Measurements from ENCODE around the gene TRMT10C. TPM values are rescaled to one million over a fixed set of nuclear protein-coding genes. Genes with fewer than 3 reads are reported as not detected.
A peak's percentile ranks its signal among the peaks of the same experiment; 100 is the strongest.

The TRMT10C gene
- total RNA-seq = 5.9 TPM

DNA sequence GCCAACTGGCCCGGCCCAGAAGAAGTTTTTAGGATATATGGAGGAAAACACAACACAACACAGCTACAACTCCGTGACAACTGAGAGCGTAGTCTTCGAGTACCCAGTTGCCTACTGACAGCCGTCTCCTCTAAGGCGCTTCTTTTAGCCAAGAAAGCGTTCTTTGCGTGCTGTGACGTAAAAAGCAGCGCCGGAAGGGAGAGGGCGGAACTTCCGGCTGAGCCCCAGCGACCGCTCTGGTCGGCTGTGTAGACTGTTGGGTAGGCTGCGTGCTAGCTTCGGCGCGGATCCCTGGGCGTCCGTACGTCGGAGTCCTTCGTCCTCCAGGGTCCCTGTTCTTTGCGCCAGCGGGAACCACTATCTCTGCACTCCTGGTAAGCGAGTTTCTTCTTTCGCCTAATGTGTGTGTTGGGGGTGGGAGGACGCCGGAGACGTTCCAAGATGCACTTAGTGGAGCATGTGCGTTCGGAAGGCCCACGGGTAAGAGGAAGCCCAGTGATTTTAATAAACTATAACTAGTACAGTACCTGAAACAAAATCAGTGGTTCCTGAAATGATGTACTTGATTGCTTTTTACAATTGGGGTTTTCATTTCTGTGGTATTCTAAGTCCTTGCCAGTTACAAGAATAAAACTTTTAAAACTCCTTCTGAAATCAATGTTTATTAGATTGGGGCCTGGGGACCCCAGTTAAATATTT is at the start of gene TRMT10C:
Gene TRMT10C, plus strand, starts transcription at position 239 of the 699 bp plus-strand sequence. CDS start 2,914 bp downstream, outside the sequence.
- peak within 1 kb of the TSS; percentile 84 to 94 for H3K4me3 ChIP-seq
- intact Hi-C loops (cut with DNase I) = loop anchor here (1.0 to 2.0 kb wide), 2 partner anchors 13 to 49 kb away; partner anchors contain the start of genes PCNP and SENP7
- H3K36me3 ChIP-seq = peaks cover 9 to 22% of the 10 kb centered on the region in 2 donors
- no peaks in the 10 kb centered on the region for H3K9me3 ChIP-seq
- TF ChIP-seq, protein P1, sequence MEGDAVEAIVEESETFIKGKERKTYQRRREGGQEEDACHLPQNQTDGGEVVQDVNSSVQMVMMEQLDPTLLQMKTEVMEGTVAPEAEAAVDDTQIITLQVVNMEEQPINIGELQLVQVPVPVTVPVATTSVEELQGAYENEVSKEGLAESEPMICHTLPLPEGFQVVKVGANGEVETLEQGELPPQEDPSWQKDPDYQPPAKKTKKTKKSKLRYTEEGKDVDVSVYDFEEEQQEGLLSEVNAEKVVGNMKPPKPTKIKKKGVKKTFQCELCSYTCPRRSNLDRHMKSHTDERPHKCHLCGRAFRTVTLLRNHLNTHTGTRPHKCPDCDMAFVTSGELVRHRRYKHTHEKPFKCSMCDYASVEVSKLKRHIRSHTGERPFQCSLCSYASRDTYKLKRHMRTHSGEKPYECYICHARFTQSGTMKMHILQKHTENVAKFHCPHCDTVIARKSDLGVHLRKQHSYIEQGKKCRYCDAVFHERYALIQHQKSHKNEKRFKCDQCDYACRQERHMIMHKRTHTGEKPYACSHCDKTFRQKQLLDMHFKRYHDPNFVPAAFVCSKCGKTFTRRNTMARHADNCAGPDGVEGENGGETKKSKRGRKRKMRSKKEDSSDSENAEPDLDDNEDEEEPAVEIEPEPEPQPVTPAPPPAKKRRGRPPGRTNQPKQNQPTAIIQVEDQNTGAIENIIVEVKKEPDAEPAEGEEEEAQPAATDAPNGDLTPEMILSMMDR (IDR thresholded peaks at IDR 0.05) = no peak
- peak within 1 kb of the TSS; percentile 89 to 92 for H3K27ac ChIP-seq
- DNase-seq (ENCODE audit: low spot score in 2 of 2) = peak; percentile 60 to 95
- peaks cover 0 to 10% of the 10 kb centered on the region in 2 donors for H3K4me1 ChIP-seq
- no peaks in the 10 kb centered on the region for H3K27me3 ChIP-seq

DNA sequence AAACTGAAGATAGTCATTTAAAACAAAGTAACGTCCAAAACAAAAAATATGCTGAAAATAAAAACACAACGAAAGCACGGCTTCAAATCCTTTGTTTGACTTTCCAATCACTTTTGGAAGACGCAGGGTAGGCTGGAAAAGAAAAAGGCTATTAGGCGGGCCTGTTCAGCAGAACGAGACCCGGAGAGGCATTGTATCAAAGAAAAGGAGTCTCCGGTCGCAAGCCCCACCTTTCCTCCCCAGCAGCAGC is 49.3 kb upstream of the TRMT10C start:
- Histone ChIP-seq H3K9me3 (no peaks in the 10 kb centered on the region), H3K4me1 (no peaks in the 10 kb centered on the region), H3K4me3 (peak overlapping the region; percentile 91 to 96), H3K27me3 (no peaks in the 10 kb centered on the region), H3K27ac (peak overlapping the region; percentile 91 to 92), H3K36me3 (no peaks in the 10 kb centered on the region)
- DNase-seq (ENCODE audit: low spot score in 2 of 2) = no peak
- intact Hi-C loops (cut with DNase I) = loop anchor here (2.0 to 5.0 kb wide), 4 partner anchors 48 to 520 kb away; partner anchors contain the start of genes ABI3BP, TRMT10C and ZBTB11
- TF ChIP-seq, protein P1 (IDR thresholded peaks at IDR 0.05) = no peak

DNA sequence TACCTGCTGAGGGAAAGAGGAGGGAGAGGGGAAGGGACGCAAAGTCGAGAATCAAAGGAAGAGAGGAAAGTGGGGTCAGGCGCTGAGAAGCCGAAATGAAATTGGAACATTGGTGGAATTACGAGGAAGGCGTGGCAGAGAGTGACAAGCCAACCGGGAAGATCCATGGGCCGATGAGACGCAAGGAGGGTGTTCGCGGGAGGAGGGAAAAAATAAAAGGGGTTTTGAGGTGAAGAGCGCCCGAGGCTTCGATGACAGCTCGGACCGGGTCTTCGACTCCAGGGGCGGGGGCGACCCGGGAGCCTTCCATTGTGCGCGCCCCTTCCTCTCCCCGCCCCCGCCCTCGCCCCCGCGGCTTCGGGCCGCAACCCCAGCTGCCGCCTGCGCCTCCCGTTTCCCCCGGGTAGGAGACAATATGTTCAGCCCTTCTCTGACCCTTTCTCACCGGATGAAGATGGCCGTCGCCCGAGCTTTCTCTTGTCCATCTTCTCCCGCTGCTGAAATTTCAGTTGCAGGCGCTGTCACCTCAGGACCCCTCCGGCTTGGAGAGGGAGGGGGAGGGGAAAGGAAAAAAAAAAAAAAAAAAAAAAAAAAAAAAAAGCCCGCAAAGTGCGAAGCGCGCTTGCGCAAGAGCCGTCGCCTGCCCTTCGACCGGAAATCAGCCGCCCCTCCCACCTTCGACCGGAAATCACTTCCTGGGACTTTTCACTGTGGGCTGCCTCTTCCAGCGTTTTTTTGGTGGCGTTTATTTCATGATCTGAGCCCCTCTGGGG is 48.8 kb upstream of the TRMT10C start, which contains the start of gene SENP7:
Gene SENP7, minus strand, starts transcription at position 567 of the 773 bp plus-strand sequence. Its CDS starts 82 bp downstream, at position 485.
- Histone ChIP-seq H3K9me3 (no peaks in the 10 kb centered on the region), H3K27ac (peak within 1 kb of the TSS; percentile 91 to 92), H3K4me1 (no peaks in the 10 kb centered on the region), H3K4me3 (peak within 1 kb of the TSS; percentile 91 to 96), H3K27me3 (no peaks in the 10 kb centered on the region), H3K36me3 (no peaks in the 10 kb centered on the region)
- intact Hi-C loops (cut with DNase I) = loop anchor here (2.0 to 5.0 kb wide), 4 partner anchors 48 to 521 kb away; partner anchors contain the start of genes ABI3BP, TRMT10C and ZBTB11
- TF ChIP-seq, protein P1 (IDR thresholded peaks at IDR 0.05) = no peak
- DNase-seq (ENCODE audit: low spot score in 2 of 2) = peak; percentile 16 to 91

DNA sequence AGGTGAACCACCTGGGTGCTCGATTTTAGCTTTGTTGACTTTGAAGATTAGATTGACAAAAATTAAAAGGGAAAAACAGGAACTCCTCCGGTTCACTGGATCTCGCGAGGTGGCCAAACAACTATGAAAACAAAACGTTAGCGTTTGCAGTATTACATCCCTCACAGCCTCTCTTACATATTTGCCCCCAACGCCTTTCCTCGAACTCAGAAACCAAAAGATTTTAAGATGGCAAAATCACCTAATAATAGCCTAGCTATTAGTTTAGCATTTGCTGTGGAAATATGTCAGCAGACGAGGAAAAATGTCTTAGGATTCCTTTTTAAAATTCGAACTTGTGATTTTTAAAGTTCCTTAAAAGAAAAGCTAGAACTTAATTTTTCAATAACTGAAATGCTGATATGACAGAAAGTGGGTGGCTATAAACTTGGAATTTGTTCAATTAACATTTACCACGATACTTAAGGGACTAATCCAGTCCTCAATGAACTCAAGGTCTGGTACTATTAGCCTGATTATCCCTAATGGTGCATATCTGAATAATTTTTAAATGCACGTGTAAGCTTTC is 48.2 kb upstream of the TRMT10C start:
- TF ChIP-seq, protein P1 (IDR thresholded peaks at IDR 0.05) = no peak
- Histone ChIP-seq H3K9me3 (no peaks in the 10 kb centered on the region), H3K4me3 (peak overlapping the region; percentile 91 to 96), H3K36me3 (no peaks in the 10 kb centered on the region), H3K4me1 (no peaks in the 10 kb centered on the region), H3K27ac (peak overlapping the region; percentile 91 to 92), H3K27me3 (no peaks in the 10 kb centered on the region)
- no peak for DNase-seq (ENCODE audit: low spot score in 2 of 2)
- intact Hi-C loops (cut with DNase I) = loop anchor here (2.0 to 5.0 kb wide), 4 partner anchors 47 to 521 kb away; partner anchors contain the start of genes ABI3BP, TRMT10C and ZBTB11

DNA sequence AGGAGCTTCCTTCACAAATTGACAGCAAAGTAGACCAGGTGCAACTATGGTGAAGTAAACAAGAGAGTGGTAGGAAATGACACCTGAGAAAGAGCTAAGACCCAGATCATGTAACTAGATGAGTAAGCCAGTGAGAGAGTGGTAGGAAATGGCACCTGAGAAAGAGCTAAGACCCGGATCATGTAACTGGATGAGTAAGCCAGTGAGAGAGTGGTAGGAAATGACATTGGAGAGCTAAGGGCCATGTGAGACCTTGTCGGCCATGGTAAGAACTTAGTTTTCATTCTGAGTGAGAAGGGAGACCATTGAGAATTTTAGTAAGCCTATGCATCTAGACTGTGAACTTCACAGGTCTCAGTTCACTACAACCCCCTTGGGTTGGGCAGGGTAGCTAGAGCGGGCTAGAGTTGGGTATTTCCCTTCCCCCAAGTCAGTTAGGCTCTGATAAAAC is 43.2 kb upstream of the TRMT10C start:
- Histone ChIP-seq H3K4me3 (no peak overlapping the region), H3K27me3 (no peaks in the 10 kb centered on the region), H3K9me3 (no peaks in the 10 kb centered on the region), H3K36me3 (no peaks in the 10 kb centered on the region), H3K4me1 (no peaks in the 10 kb centered on the region), H3K27ac (no peak overlapping the region)
- no peak for DNase-seq (ENCODE audit: low spot score in 2 of 2)
- intact Hi-C loops (cut with DNase I) = no loop called here
- TF ChIP-seq, protein P1 (IDR thresholded peaks at IDR 0.05) = no peak

Data from ascending aorta (tissue), 2 donors.